OCI-LY1 (cell line): ENCODE data around the gene COMT.

Source experiments
- H2AFZ ChIP-seq: fragments of 200-600 bp; sonication (generic), shearing (Covaris generic); 2 replicates; pipeline ENCODE4 v1.6.0; 2014; ENCODE audit warnings: antibody characterized with exemption, mild to moderate bottlenecking, low read length
- H3F3A ChIP-seq: fragments of 200-600 bp; sonication (generic), shearing (Covaris generic); 2 replicates; pipeline ENCODE4 v1.6.0; 2014; ENCODE audit warnings: mild to moderate bottlenecking, antibody characterized with exemption, low read length, moderate library complexity; ENCODE audit not compliant: insufficient read depth
- H3K27ac ChIP-seq: fragments of 200-600 bp; sonication (generic); 2 replicates; pipeline ENCODE4 v1.5.1; 2014; ENCODE audit warnings: low read length, mixed run types, mild to moderate bottlenecking, low read depth; ENCODE audit not compliant: poor library complexity, severe bottlenecking
- H3K27me3 ChIP-seq: fragments of 200-600 bp; sonication (generic); 2 replicates; pipeline ENCODE4 v1.6.0; 2014; ENCODE audit warnings: antibody characterized with exemption, mild to moderate bottlenecking, low read length, moderate library complexity; ENCODE audit not compliant: insufficient read depth
- H3K36me3 ChIP-seq: fragments of 200-600 bp; sonication (generic); 2 replicates; pipeline ENCODE4 v1.6.1; 2014; ENCODE audit warnings: mild to moderate bottlenecking, antibody characterized with exemption, low read length, moderate library complexity, mixed read lengths; ENCODE audit not compliant: insufficient read depth
- H3K4me1 ChIP-seq: fragments of 200-600 bp; sonication (generic); 2 replicates; pipeline ENCODE4 v1.5.1; 2014; ENCODE audit warnings: mild to moderate bottlenecking, low read length, moderate library complexity; ENCODE audit not compliant: insufficient read depth, severe bottlenecking
- H3K4me2 ChIP-seq: fragments of 200-600 bp; sonication (generic), shearing (Covaris generic); 2 replicates; pipeline ENCODE4 v1.6.1; 2014; ENCODE audit warnings: low read length
- H3K4me3 ChIP-seq: fragments of 200-600 bp; sonication (generic); 2 replicates; pipeline ENCODE4 v1.5.1; 2014; ENCODE audit warnings: low read length, low read depth, mild to moderate bottlenecking, mixed read lengths; ENCODE audit not compliant: poor library complexity, severe bottlenecking
- H3K79me2 ChIP-seq: fragments of 200-600 bp; shearing (Covaris generic); 2 replicates; pipeline ENCODE4 v1.6.1; 2016; ENCODE audit warnings: mixed run types, low read length, mixed read lengths; ENCODE audit not compliant: insufficient read depth
- H3K9ac ChIP-seq: fragments of 200-600 bp; sonication (generic), shearing (Covaris generic); 2 replicates; pipeline ENCODE4 v1.6.1; 2014; ENCODE audit warnings: mild to moderate bottlenecking, low read length, mixed read lengths
- H3K9me2 ChIP-seq: fragments of 200-600 bp; sonication (generic), shearing (Covaris generic); 2 replicates; pipeline ENCODE4 v1.6.1; 2014; ENCODE audit warnings: low read depth, mild to moderate bottlenecking, low read length, mixed read lengths
- H3K9me3 ChIP-seq: fragments of 200-600 bp; shearing (Covaris generic); 2 replicates; pipeline ENCODE4 v1.6.1; 2014; ENCODE audit warnings: low read length, mixed read lengths
- H4K20me1 ChIP-seq: fragments of 200-600 bp; sonication (generic), shearing (Covaris generic); 2 replicates; pipeline ENCODE4 v1.6.0; 2016; ENCODE audit warnings: mild to moderate bottlenecking, low read length; ENCODE audit not compliant: insufficient read depth
- CTCF ChIP-seq: fragments of 200-600 bp; sonication (generic), shearing (Covaris generic); IDR thresholded peaks from 2 replicates; pipeline ENCODE4 v1.5.1; 2017; ENCODE audit warnings: mild to moderate bottlenecking, antibody characterized with exemption, low read length, moderate library complexity, mixed read lengths
- EZH2 ChIP-seq: fragments of 200-600 bp; sonication (generic), shearing (Covaris generic); IDR thresholded peaks from 2 replicates; pipeline ENCODE4 v1.8.0; 2017; ENCODE audit warnings: borderline replicate concordance, mixed run types, mild to moderate bottlenecking, antibody characterized with exemption, low read length, moderate library complexity, mixed read lengths

Gene COMT

GRCh38 chr22:19909350-19910179 is 32.0 kb upstream of the COMT start:
- H3K36me3 ChIP-seq = peaks cover 17% of the 10 kb centered on the region
- H3K4me2 ChIP-seq = no peak overlapping the region
- no peaks in the 10 kb centered on the region for H3K79me2 ChIP-seq
- peaks cover 8% of the 10 kb centered on the region for H3K9me3 ChIP-seq
- peak; percentile 98 for TF ChIP-seq CTCF
- no peak for TF ChIP-seq EZH2
- H3K27ac ChIP-seq = no peak overlapping the region
- H3F3A ChIP-seq = no peaks in the 10 kb centered on the region
- H3K9ac ChIP-seq = no peak overlapping the region
- H3K27me3 ChIP-seq = no peaks in the 10 kb centered on the region
- H3K9me2 ChIP-seq = no peaks in the 10 kb centered on the region
- H2AFZ ChIP-seq = no peak overlapping the region
- no peaks in the 10 kb centered on the region for H3K4me1 ChIP-seq
- H4K20me1 ChIP-seq = no peaks in the 10 kb centered on the region
- H3K4me3 ChIP-seq = no peak overlapping the region

GRCh38 chr22:19910180-19910744 is 31.3 kb upstream of the COMT start:
- Histone ChIP-seq H3K4me3 (no peak overlapping the region), H3K27ac (no peak overlapping the region), H3K9ac (no peak overlapping the region), H3K36me3 (peaks cover 24% of the 10 kb centered on the region), H3F3A (no peaks in the 10 kb centered on the region), H3K4me2 (no peak overlapping the region), H4K20me1 (no peaks in the 10 kb centered on the region), H3K27me3 (no peaks in the 10 kb centered on the region), H3K9me3 (peaks cover 8% of the 10 kb centered on the region), H3K4me1 (no peaks in the 10 kb centered on the region), H3K9me2 (no peaks in the 10 kb centered on the region), H3K79me2 (no peaks in the 10 kb centered on the region), H2AFZ (no peak overlapping the region)
- TF ChIP-seq CTCF (peak; percentile 3; the same call in 1 of the 2 replicates), EZH2 (no peak)

- H3K9me3 ChIP-seq = peaks cover 8% of the 10 kb centered on the region
- H3K9ac ChIP-seq = no peak overlapping the region
- no peak for TF ChIP-seq CTCF
- no peak for TF ChIP-seq EZH2
- H3K79me2 ChIP-seq = no peaks in the 10 kb centered on the region
- H3K27me3 ChIP-seq = no peaks in the 10 kb centered on the region
- no peaks in the 10 kb centered on the region for H4K20me1 ChIP-seq
- H2AFZ ChIP-seq = no peak overlapping the region
- no peaks in the 10 kb centered on the region for H3K4me1 ChIP-seq
- H3K27ac ChIP-seq = no peak overlapping the region
- no peak overlapping the region for H3K4me3 ChIP-seq
- peaks cover 30% of the 10 kb centered on the region for H3K36me3 ChIP-seq
- H3K9me2 ChIP-seq = no peaks in the 10 kb centered on the region
- no peaks in the 10 kb centered on the region for H3F3A ChIP-seq
- H3K4me2 ChIP-seq = no peak overlapping the region
Observed at GRCh38 chr22:19911540-19912270, 29.9 kb upstream of the COMT start.
